GM19438 (cell line): ENCODE data around the gene CMTM3.
"Not testable (repeated sequence)": the region's sequence is repeated elsewhere in the genome, so short reads cannot be mapped to it uniquely, and the experiment has no call there.

ENCODE experiments used
- ATAC-seq: cut with Tn5 transposase; IDR thresholded peaks from one replicate; pipeline ENCODE4 v1.9.1; 2021; ENCODE audit warnings: low read depth; ENCODE audit not compliant: unreplicated experiment

Gene CMTM3

GRCh38 chr16:66605979-66606751, 1.7 kb downstream of the CMTM3 start:
- peak; percentile 49 for ATAC-seq

GRCh38 chr16:66608241-66609138, 4.0 kb downstream of the CMTM3 start:
- peak; percentile 38 for ATAC-seq

- ATAC-seq = no peak
These were observed 4.6 kb downstream of the CMTM3 start for GRCh38 chr16:66609139-66609510.

- ATAC-seq = no peak
These were observed 5.8 kb downstream of the CMTM3 start for GRCh38 chr16:66610111-66610820.

GRCh38 chr16:66611911-66612310, 7.4 kb downstream of the CMTM3 start:
- not testable (repeated sequence) for ATAC-seq

DNA sequence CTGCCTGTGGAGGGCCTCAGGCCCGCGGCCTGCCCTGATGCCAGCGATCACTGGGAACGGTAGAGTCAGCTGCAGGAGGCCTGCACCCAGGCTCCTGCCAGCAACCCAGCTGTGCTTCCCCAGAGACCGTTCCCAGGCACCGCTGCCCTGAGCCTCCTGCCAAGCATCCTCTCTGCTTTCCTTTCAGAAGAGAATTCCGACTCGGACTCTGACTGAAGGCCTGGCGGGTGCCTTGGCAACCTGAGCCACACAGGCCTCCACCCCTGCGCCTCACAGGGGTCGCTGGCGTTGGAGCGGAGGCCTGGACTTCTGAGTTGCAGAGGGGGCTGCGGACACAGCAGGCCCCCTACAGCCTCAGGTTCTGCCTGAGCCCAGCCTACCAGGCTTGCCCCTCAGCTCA, 7.9 kb downstream of the CMTM3 start:
- ATAC-seq = no peak

- no peak for ATAC-seq
These were observed 9.8 kb downstream of the CMTM3 start for GRCh38 chr16:66614161-66614802.

DNA sequence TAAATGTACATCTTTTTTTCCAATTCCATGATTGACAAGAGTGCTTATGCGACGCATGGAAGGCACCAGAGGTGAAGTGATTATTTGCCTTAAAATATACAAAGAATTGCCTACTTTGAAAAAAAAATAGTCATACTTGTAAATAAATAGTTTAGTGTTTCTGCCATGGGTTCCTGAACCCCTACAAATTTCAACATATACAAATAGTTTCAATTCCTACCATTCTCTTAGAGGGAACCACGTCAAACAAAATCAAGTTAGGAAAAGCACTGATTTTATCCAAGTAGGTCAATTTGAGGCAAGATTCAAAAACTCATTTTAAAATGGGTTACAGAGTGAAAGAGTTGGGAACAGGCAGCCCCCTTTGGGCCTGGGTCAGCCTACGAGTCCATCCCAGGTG, 11.7 kb downstream of the CMTM3 start:
- no peak for ATAC-seq

- no peak for ATAC-seq
These were observed 12.1 kb downstream of the CMTM3 start for GRCh38 chr16:66616592-66616991.

- ATAC-seq = no peak
These were observed 12.5 kb downstream of the CMTM3 start for GRCh38 chr16:66617010-66617434.

GRCh38 chr16:66617728-66618127, 13.2 kb downstream of the CMTM3 start:
- ATAC-seq = no peak

- no peak for ATAC-seq
These were observed 14.3 kb downstream of the CMTM3 start for GRCh38 chr16:66618588-66619375.

DNA sequence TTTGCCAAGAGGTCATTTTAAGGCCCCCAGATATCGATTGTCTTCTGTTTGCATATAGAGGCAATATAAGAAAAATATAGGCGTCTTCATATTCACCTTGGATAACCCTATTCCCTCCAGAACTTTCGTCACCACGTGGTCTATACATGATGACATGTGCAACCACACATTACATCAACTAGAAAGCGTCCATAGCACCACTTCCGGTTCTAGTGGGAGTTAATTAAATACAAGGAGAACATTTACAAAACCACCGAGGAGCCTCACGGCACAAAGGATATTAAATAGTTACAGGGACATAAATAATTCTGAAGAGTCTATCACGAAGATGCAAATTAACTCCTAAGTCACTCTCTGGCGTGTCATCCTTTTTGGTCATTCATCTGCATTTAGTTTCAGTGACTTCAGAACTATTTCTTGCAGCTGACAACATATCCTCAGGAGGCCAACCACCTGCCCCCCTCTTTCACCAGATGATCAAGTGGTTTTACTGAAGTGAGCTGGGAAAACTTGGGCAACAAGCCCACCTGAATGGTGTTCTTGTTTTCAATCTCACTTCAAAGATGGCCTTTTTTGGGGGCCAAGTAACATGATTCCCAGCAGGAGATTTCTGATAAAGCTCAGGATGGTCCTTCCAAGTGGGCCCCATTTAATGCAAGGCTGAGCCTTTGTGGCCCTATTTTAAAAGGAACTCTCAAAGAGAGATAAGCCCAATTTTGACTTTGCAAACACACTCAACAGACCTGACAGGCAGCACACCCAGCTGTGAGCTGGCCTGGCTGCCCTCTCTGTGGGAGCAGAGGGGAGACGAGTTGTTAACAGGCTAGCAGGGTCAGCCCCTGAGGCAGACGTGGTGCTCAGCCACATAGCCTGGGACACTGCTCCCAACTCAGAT, 15.3 kb downstream of the CMTM3 start:
- ATAC-seq = no peak

- ATAC-seq = no peak
These were observed 15.9 kb downstream of the CMTM3 start for GRCh38 chr16:66620429-66620795.

- no peak for ATAC-seq
These were observed 17.5 kb downstream of the CMTM3 start for GRCh38 chr16:66621973-66622372.

GRCh38 chr16:66622863-66623262, 18.4 kb downstream of the CMTM3 start:
- ATAC-seq = no peak

DNA sequence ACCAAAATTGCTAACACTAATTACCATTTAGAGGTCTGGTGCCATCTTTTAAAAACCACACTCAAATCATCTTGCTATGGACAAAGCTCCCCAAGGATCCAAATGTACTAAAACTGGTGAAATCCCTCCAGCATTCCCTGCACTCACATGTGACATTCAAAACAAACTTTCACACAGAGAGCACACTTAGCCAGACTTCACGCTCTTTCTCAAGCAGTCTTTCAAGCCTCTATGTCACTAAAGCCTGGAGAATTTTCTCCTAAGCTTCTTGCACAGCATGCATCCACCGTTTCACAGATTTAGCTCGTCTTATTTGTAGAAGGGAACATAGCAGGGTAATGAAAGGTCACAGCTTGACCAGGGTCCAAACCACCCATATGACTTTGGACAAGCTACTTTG, 19.3 kb downstream of the CMTM3 start:
- no peak for ATAC-seq

GRCh38 chr16:66627611-66628378, 23.3 kb downstream of the CMTM3 start:
- ATAC-seq = not testable (repeated sequence)
